ENCODE results near the gene TOMM34. TPM values are rescaled to one million over a fixed set of nuclear protein-coding genes. Genes with fewer than 3 reads are reported as not detected.

The TOMM34 gene
- total RNA-seq, 2 experiments from 2014 or later, result 21.4 to 23.3 TPM

GRCh38 chr20:44959082-44959637 lies 1.0 kb downstream of the TOMM34 start:
- peaks cover 71% of the 10 kb centered on the region for H3K4me1 Mint-ChIP-seq
- H3K9me3 Mint-ChIP-seq, result peaks cover 2% of the 10 kb centered on the region
- H3K27ac Mint-ChIP-seq, result peak overlapping the region; percentile 66
- no peaks in the 10 kb centered on the region for H3K27me3 Mint-ChIP-seq
- ChIA-PET CTCF (interaction anchor here (2.8 kb wide), 1 partner anchor 11 kb away, joined by 20 read pairs; no protein-coding TSS in a partner anchor), POLR2A (no interaction called here)
- peaks cover 29% of the 10 kb centered on the region for H3K36me3 Mint-ChIP-seq (ENCODE audit: low read depth)
- H3K4me3 Mint-ChIP-seq, result peak overlapping the region; percentile 97
- no peak for DNase-seq

GRCh38 chr20:44958276-44958675 lies 1.9 kb downstream of the TOMM34 start:
- CTCF ChIA-PET, result interaction anchor here (1.4 to 2.8 kb wide), 2 partner anchors 9 to 10 kb away, joined by 6 to 20 read pairs; no protein-coding TSS in a partner anchor
- POLR2A ChIA-PET, result no interaction called here
- H3K27ac Mint-ChIP-seq, result no peak overlapping the region
- H3K9me3 Mint-ChIP-seq, result peaks cover 2% of the 10 kb centered on the region
- H3K36me3 Mint-ChIP-seq (ENCODE audit: low read depth), result peaks cover 38% of the 10 kb centered on the region
- peak overlapping the region; percentile 97 for H3K4me3 Mint-ChIP-seq
- H3K4me1 Mint-ChIP-seq, result peaks cover 69% of the 10 kb centered on the region
- no peak for DNase-seq
- no peaks in the 10 kb centered on the region for H3K27me3 Mint-ChIP-seq

DNA sequence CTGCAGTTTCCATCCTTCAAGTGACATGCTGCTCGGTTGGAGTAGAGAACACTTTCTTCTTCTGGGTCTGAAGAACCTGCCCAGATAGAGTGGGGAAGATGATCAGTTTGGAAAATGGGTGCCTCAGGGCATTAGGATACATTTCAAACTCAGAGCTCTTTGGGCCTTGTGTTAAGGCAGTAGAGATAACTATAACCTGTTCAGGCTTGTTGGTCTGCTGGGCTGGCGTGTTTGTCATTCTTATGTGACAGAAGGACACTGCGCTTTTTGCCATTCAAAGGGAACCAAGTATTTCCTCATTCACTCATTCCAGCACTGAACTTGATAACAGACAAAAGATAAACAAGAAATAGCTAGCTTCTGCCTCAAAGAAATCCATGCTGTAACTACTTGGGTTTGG lies 3.8 kb downstream of the TOMM34 start:
- Mint-ChIP-seq H3K4me3 (no peak overlapping the region), H3K9me3 (no peaks in the 10 kb centered on the region), H3K27ac (no peak overlapping the region), H3K36me3 (ENCODE audit: low read depth) (peaks cover 56% of the 10 kb centered on the region), H3K4me1 (peaks cover 65% of the 10 kb centered on the region), H3K27me3 (no peaks in the 10 kb centered on the region)
- CTCF ChIA-PET, result interaction anchor here (0.6 kb wide), 1 partner anchor 1593 kb away, joined by 3 read pairs; no protein-coding TSS in a partner anchor
- POLR2A ChIA-PET, result no interaction called here
- DNase-seq, result no peak

- POLR2A ChIA-PET, result no interaction called here
- no peaks in the 10 kb centered on the region for H3K27me3 Mint-ChIP-seq
- no peaks in the 10 kb centered on the region for H3K9me3 Mint-ChIP-seq
- CTCF ChIA-PET, result no interaction called here
- H3K4me1 Mint-ChIP-seq, result peaks cover 53% of the 10 kb centered on the region
- H3K4me3 Mint-ChIP-seq, result no peak overlapping the region
- peaks cover 63% of the 10 kb centered on the region for H3K36me3 Mint-ChIP-seq (ENCODE audit: low read depth)
- peak overlapping the region; percentile 28 for H3K27ac Mint-ChIP-seq
- no peak for DNase-seq
These were observed 4.9 kb downstream of the TOMM34 start for GRCh38 chr20:44955270-44955669.

DNA sequence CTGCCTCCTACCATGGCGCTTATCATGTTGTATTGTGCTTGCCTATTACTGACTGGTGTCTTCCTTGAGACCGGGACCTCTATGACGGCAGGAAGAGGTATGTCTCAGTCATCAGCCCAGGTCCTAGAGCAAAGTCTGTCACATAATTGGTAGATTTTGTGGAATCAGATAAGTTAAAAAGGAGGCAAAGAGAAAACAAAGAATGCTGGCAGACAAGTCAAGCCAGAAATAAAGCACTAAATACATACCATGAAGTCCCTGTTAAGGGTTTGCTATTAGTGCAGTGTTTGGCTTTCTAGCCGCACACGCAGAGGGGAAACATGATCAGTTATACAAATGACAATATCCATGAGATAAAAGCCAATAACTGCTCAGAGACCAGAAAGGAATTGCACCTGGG lies 6.0 kb downstream of the TOMM34 start:
- H3K36me3 Mint-ChIP-seq (ENCODE audit: low read depth), result peaks cover 69% of the 10 kb centered on the region
- H3K27me3 Mint-ChIP-seq, result no peaks in the 10 kb centered on the region
- no peak overlapping the region for H3K4me3 Mint-ChIP-seq
- H3K9me3 Mint-ChIP-seq, result no peaks in the 10 kb centered on the region
- H3K27ac Mint-ChIP-seq, result no peak overlapping the region
- CTCF ChIA-PET, result interaction anchor here (1.4 to 3.5 kb wide), 2 partner anchors 12 to 45 kb away, joined by 3 to 15 read pairs; partner anchors contain the start of gene PABPC1L
- H3K4me1 Mint-ChIP-seq, result peaks cover 47% of the 10 kb centered on the region
- DNase-seq, result no peak
- POLR2A ChIA-PET, result no interaction called here

GRCh38 chr20:44952731-44953130 lies 7.5 kb downstream of the TOMM34 start:
- ChIA-PET CTCF (interaction anchor here (0.6 to 3.5 kb wide), 4 partner anchors 11 to 43 kb away, joined by 3 to 15 read pairs (median 3); partner anchors contain the start of gene PABPC1L), POLR2A (no interaction called here)
- H3K4me3 Mint-ChIP-seq, result no peak overlapping the region
- H3K27ac Mint-ChIP-seq, result peak overlapping the region; percentile 25
- no peaks in the 10 kb centered on the region for H3K9me3 Mint-ChIP-seq
- peaks cover 61% of the 10 kb centered on the region for H3K36me3 Mint-ChIP-seq (ENCODE audit: low read depth)
- peaks cover 33% of the 10 kb centered on the region for H3K4me1 Mint-ChIP-seq
- no peaks in the 10 kb centered on the region for H3K27me3 Mint-ChIP-seq
- no peak for DNase-seq

GRCh38 chr20:44950368-44950767 lies 9.8 kb downstream of the TOMM34 start:
- CTCF ChIA-PET, result interaction anchor here (0.8 to 3.5 kb wide), 6 partner anchors 9 to 93 kb away, joined by 3 to 20 read pairs (median 4); partner anchors contain the start of gene TOMM34

GRCh38 chr20:44948513-44948912 lies 11.7 kb downstream of the TOMM34 start:
- POLR2A ChIA-PET, result no interaction called here
- no peak overlapping the region for H3K27ac Mint-ChIP-seq

More at GRCh38 chr20:44950368-44950767, 9.8 kb downstream of the TOMM34 start:
- H3K27ac Mint-ChIP-seq, result no peak overlapping the region
- no peak for DNase-seq
- peaks cover 19% of the 10 kb centered on the region for H3K4me1 Mint-ChIP-seq
- peaks cover 65% of the 10 kb centered on the region for H3K36me3 Mint-ChIP-seq (ENCODE audit: low read depth)
- POLR2A ChIA-PET, result no interaction called here
- no peaks in the 10 kb centered on the region for H3K9me3 Mint-ChIP-seq
- no peaks in the 10 kb centered on the region for H3K27me3 Mint-ChIP-seq
- H3K4me3 Mint-ChIP-seq, result no peak overlapping the region

GRCh38 chr20:44948107-44948506 lies 12.1 kb downstream of the TOMM34 start:
- H3K9me3 Mint-ChIP-seq, result no peaks in the 10 kb centered on the region
- no peak overlapping the region for H3K4me3 Mint-ChIP-seq
- POLR2A ChIA-PET, result no interaction called here
- CTCF ChIA-PET, result interaction anchor here (3.5 kb wide), 1 partner anchor 11 kb away, joined by 20 read pairs; the partner anchor contains the start of gene TOMM34
- H3K36me3 Mint-ChIP-seq (ENCODE audit: low read depth), result peaks cover 61% of the 10 kb centered on the region
- H3K27me3 Mint-ChIP-seq, result no peaks in the 10 kb centered on the region
- DNase-seq, result no peak
- H3K4me1 Mint-ChIP-seq, result peaks cover 10% of the 10 kb centered on the region
- H3K27ac Mint-ChIP-seq, result no peak overlapping the region

More at GRCh38 chr20:44948513-44948912, 11.7 kb downstream of the TOMM34 start:
- Mint-ChIP-seq H3K27me3 (no peaks in the 10 kb centered on the region), H3K4me3 (no peak overlapping the region), H3K9me3 (no peaks in the 10 kb centered on the region), H3K4me1 (peaks cover 14% of the 10 kb centered on the region), H3K36me3 (ENCODE audit: low read depth) (peaks cover 63% of the 10 kb centered on the region)
- CTCF ChIA-PET, result interaction anchor here (3.5 kb wide), 1 partner anchor 10 kb away, joined by 20 read pairs; the partner anchor contains the start of gene TOMM34
- no peak for DNase-seq

DNA sequence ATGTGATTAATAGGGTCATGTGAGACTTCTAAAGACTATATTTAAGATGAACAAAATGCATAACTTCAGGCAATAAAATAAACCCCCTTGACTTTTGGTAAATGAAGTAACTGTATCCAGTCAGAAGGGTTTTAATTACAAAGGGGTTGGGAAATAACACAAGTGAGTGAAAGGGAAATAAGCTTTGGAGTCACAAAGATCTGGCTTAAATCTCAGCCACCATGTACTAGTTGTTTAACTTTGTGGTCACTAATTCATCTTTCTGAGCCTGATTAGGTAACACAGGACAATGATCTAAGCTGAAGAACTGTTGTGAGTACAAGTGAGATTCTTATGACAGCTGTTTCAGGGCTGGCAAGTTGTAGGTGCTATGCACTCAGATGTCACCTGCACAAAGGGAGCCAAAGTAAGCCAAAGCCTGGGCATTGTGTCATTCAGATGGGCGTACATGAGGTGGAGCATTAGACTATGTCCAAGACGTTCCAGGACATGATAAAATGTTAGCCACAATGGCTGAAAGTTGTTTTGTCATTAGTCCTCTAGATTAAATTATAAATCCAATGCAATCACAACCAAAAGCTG lies 13.8 kb downstream of the TOMM34 start:
- H3K9me3 Mint-ChIP-seq, result no peaks in the 10 kb centered on the region
- H3K4me1 Mint-ChIP-seq, result no peaks in the 10 kb centered on the region
- CTCF ChIA-PET, result interaction anchor here (0.9 to 1.3 kb wide), 2 partner anchors 16 to 21 kb away, joined by 3 read pairs; no protein-coding TSS in a partner anchor
- no peak overlapping the region for H3K27ac Mint-ChIP-seq
- H3K36me3 Mint-ChIP-seq (ENCODE audit: low read depth), result peaks cover 57% of the 10 kb centered on the region
- H3K27me3 Mint-ChIP-seq, result no peaks in the 10 kb centered on the region
- no peak for DNase-seq
- no peak overlapping the region for H3K4me3 Mint-ChIP-seq
- POLR2A ChIA-PET, result no interaction called here

- H3K27me3 Mint-ChIP-seq, result no peaks in the 10 kb centered on the region
- H3K4me3 Mint-ChIP-seq, result no peak overlapping the region
- H3K9me3 Mint-ChIP-seq, result no peaks in the 10 kb centered on the region
- H3K27ac Mint-ChIP-seq, result no peak overlapping the region
- peaks cover 54% of the 10 kb centered on the region for H3K36me3 Mint-ChIP-seq (ENCODE audit: low read depth)
- ChIA-PET CTCF (interaction anchor here (0.9 kb wide), 1 partner anchor 15 kb away, joined by 3 read pairs; the partner anchor contains the start of gene TOMM34), POLR2A (no interaction called here)
- DNase-seq, result no peak
- no peaks in the 10 kb centered on the region for H3K4me1 Mint-ChIP-seq
These were observed 14.9 kb downstream of the TOMM34 start for GRCh38 chr20:44945261-44945660.

GRCh38 chr20:44943828-44944227 lies 16.4 kb downstream of the TOMM34 start:
- Mint-ChIP-seq H3K27me3 (no peaks in the 10 kb centered on the region), H3K4me1 (no peaks in the 10 kb centered on the region), H3K27ac (no peak overlapping the region), H3K36me3 (ENCODE audit: low read depth) (peaks cover 52% of the 10 kb centered on the region), H3K9me3 (no peaks in the 10 kb centered on the region), H3K4me3 (no peak overlapping the region)
- ChIA-PET CTCF (no interaction called here), POLR2A (no interaction called here)
- no peak for DNase-seq

- H3K36me3 Mint-ChIP-seq (ENCODE audit: low read depth), result peaks cover 58% of the 10 kb centered on the region
- no peak for DNase-seq
- ChIA-PET CTCF (interaction anchor here (0.9 to 2.8 kb wide), 2 partner anchors 10 to 54 kb away, joined by 3 to 15 read pairs; no protein-coding TSS in a partner anchor), POLR2A (no interaction called here)
- H3K27ac Mint-ChIP-seq, result peak overlapping the region; percentile 61
- H3K9me3 Mint-ChIP-seq, result no peaks in the 10 kb centered on the region
- H3K4me1 Mint-ChIP-seq, result no peaks in the 10 kb centered on the region
- H3K27me3 Mint-ChIP-seq, result no peaks in the 10 kb centered on the region
- no peak overlapping the region for H3K4me3 Mint-ChIP-seq
These were observed 17.8 kb downstream of the TOMM34 start for GRCh38 chr20:44942264-44942973.

Measured in activated CD4-positive, alpha-beta T cell treated with anti-CD3 and anti-CD28 coated beads, Interleukin-2, amount 10 ng/mL, durations not matched to agents 7 days and 5 days (primary cell).